GM19463 (cell line): Measurements from ENCODE around the gene PDXK.

Source experiments
- ATAC-seq: cut with Tn5 transposase; IDR thresholded peaks from one replicate; pipeline ENCODE4 v1.9.1; 2021; ENCODE audit warnings: mild to moderate bottlenecking, moderate library complexity; ENCODE audit not compliant: unreplicated experiment

Gene PDXK

GRCh38 chr21:43801006-43801783 lies 82.3 kb downstream of the PDXK start:
- ATAC-seq = no peak

DNA sequence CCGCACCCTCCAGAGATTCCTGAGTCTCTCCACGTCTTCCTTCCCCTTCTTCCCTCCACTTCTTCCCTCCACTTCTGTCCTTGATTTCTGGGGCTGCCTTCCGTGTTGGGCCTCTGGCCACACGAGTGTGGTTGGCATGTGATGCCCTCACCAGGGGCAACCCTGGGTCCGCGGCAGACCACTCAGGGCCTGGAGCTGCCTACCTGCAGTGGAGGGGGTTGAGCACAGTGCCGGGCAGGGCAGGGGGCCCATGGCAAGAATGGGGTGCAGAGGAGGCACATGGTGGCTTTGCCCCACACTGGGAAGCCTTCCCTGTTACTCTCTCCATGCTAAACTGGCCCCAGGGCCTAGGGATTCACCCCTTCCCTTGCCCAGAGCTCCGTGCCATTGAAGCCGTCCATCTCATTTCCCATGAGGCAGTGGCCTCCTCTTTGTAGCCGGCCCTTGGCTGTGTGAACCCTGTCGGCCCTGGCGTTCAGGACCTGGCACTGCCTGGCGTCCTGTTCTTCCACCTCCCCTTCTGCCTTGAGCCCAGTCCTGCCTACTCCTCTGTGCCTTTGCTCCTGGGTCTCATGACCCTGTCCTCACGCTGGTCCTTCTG lies 83.9 kb downstream of the PDXK start:
- ATAC-seq = no peak

GRCh38 chr21:43803558-43804300 lies 84.8 kb downstream of the PDXK start:
- no peak for ATAC-seq

DNA sequence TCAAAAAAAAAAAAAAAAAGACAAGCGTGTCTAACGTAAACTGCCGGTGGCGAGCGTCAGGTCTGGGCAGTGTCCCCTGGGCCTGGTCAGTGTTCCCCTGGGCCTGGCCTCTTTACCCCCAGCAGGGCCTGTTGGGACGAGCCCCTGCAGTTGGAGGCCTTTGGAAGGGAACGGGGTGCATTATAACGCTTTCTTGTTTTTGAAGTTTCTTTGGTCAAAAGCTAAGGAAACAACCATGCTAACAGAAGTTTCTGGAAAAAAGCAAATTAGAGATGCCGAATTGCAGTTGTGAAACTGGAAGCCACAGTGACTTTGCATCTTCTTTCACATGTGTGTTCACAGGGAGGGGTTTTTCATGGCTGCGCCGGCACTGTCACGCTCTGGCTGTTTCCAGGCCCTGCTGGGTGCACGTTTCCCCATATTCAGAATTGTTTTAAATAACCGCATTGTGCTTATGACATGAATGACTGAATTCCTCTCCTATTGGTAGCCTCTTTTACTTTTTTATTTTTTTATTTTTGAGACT lies 86.4 kb downstream of the PDXK start:
- ATAC-seq = peak; percentile 86

DNA sequence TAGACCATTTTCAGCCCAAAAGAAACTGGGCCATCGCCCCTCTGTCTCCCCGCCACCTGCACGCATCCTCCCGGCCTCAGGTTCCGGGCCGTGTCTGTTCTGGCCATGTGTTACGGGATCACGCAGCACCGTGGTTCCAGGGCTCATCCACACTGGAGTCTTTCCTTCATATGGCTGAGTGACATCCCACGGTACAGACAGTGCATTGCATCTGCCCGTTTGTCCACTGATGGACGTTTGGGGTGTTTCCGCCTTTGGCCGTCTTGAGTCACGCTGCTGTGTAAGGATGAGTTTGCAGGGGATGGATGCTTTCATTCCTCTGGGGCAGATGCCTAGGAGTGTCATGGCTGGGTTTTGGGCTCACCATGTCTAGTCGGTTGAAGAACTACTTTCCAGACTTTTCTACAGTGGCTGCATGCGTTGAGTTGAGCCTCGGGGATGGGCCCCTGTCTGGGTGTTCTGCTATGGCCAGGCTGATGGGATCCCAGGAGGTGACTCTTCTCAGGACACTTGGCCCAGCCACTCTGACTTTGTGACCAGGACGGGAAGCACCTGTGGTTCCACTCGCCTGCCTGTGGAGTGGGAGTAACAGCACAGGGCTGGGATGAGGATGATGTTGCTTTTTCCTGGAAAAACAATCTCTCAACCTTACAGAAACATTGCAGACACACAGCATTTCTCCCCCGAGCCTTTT lies 87.2 kb downstream of the PDXK start:
- no peak for ATAC-seq

DNA sequence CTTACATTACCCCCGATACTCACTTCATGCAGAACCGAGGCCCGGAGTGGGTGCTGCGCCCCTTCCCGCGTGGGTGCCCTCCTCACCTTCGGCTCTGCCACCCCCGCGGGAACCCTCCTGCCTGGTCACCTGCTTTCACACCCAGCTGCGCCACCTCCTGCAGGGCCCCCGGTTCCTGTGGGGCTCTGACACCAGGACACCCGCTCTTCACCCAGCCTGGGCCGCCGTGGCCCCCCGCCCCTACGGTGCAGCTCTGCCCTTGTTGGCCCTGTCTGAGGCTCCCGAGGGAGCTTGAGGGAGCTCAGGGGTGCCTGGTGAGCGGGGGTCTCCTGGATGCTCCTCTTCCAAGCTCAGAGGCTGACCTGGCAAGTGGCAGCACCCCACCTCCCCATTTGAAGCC lies 89.4 kb downstream of the PDXK start:
- ATAC-seq = no peak

- no peak for ATAC-seq
Observed at GRCh38 chr21:43808832-43809251, 89.9 kb downstream of the PDXK start.

GRCh38 chr21:43809346-43809799 lies 90.4 kb downstream of the PDXK start:
- no peak for ATAC-seq

- ATAC-seq = no peak
Observed at GRCh38 chr21:43809853-43810504, 91.0 kb downstream of the PDXK start.

DNA sequence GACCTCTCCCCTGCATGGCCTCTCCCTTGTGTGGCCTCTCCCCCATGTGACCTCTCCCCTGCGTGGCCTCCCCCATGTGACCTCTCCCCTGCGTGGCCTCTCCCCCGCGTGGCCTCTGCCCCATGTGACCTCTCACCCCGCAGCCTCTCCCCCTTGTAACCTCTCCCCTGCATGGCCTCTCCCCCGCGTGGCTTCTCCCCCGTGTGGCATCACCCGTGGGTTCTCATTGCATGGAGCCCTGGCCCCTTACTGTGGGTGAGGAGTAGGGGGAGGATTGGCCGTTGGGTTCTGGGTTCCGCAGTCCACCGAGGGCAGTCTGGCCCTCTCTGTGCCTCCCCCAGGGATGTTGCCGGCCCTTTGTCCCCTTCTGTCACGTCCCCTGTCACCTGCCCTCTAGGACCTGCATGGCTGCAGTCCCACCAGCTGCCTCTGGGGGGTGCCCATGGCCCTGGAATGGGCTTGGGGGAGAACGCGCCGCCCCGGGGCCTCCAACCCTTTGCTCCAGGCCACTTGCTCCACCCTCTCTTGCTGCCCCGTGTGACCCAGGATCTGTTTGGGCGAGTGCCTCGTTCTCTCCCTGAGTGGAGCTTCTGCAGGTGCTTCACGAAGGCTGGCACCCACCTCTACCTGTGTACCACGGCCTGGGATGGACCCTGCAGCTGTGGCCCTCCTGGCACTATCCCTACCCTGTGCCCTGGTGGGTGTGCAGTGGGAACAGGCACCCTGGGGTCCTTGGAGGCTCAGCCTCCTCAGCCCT lies 91.8 kb downstream of the PDXK start:
- peak; percentile 76 for ATAC-seq

DNA sequence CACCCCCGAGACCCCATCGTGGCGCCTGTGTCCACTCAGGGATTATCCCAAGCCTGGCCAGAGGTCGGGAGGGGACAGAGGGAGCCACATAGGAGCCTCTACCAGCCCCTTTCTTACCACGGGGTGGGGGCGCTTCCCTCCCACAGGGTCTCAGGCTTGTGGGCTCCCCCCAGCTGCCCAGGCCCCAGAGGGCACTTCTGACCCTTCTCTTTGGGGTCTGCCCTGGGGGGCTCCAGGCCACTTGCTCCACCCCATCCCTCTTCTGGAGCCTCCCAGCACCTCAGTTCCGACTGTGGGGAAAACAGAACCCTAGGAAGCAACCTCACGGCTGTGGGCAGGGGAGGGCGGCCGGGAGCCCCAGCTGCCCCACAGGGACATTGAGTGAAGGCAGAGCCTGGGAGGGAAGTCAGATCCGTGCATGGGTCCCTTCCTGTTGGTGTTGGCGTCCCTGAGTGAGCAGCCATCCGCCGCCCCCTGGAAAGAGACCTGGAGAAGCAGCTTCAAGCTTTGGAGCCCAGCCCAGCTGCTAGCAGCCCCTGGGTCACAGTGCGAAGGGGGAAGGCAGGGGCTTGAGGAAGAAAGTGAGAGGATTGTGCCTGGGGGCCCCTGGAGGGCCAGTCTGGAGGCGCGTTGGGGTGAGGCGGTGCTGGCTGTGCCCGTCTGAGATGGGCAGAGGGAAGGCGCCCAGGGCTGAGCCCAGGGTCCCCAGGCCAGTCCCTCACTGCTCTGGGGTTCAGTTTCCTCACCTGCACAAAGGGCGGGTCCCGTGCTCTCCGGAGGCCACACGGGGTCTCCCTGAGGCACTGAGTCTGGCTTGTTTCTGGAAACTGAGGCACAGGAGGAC lies 92.6 kb downstream of the PDXK start:
- ATAC-seq = no peak
